ENCODE data around the gene TBC1D14.
"Not testable (repeated sequence)": the region's sequence is repeated elsewhere in the genome, so short reads cannot be mapped to it uniquely, and the experiment has no call there.

The TBC1D14 gene

GRCh38 chr4:6956434-6957147 is 47.0 kb downstream of the TBC1D14 start:
- no peak for DNase-seq

GRCh38 chr4:6957148-6957520 is 47.5 kb downstream of the TBC1D14 start:
- no peak for DNase-seq

DNA sequence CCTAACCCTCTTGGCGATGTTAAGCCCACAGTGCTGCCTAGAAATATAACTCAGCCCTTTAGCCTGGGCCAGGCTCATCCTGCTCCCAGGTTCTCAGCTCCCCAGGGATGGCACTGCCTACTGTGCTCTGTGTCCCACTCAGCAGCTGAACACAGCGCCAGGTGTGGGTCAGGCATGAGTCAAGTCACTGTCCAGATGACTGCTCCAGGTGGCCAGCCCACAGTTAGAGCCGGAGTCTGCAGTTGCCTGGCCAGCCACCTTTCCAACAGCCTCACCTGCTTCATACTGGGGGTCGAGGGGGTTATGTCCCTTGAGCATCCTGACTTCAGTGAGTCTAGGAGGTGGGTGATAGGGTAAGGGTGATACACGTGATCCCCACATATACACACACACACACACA is 48.4 kb downstream of the TBC1D14 start:
- DNase-seq = no peak

DNA sequence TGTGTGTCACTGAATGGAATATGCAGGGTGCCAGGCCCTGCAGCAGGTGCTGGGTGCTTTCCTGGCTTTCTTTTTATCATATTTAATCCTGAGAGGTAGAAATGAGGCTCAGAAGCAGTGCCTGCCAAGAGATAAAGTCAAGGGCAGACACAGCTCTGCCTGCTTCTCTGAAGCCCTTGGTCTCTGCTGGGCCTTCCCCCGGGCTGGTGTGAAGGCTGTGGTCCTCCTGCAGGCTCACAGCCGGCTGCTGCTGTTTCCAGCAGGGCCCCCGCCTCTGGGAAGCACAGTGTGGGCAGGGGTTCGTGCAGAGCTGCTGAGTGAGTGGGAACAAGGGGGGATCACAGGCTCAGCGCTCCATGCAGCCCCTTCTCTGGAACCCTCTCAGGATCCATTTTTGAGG is 49.6 kb downstream of the TBC1D14 start:
- no peak for DNase-seq

GRCh38 chr4:6960154-6960553 is 50.5 kb downstream of the TBC1D14 start:
- DNase-seq = no peak

- DNase-seq = no peak
These were observed 51.2 kb downstream of the TBC1D14 start for GRCh38 chr4:6960628-6961412.

- no peak for DNase-seq
These were observed 52.0 kb downstream of the TBC1D14 start for GRCh38 chr4:6961496-6962210.

DNA sequence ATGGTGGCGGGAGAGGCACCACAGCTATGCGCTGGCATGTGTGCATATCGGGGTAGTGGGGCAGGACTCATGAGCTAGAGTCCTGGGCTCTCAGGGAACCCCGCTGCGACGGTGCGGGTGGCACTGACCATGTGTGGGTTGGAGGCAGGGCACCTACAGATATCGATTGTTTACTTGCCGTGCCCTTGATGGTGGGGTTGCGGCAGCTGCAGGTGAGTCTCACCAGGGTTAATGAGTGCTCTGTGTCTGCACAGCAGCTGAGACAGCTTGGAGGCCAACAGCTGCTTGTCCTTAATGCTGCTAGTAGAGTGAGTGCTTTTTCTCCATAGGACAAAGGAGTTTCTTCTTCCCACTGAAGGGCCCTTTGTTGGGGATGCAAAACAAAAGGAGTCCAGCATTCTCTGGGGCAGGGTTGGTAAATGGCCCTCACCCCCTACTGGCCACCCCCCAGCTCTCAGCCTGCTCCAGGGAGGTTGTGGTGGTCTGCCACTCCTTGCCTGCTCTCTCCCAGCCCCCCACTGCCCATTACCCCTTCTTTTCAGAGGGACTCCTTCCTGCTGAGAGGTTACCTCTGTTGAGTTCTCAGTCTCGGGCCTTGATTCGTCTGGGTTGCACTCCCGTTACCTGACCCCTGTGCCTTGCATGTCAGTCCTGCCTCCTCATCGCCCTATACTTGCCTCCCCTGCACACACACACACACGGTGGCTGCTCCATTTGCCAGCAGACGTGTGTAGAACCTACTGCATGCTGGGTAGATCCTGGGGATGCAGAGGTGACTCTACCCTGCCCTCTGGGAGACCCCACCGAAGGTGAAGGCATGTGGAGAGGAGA is 52.8 kb downstream of the TBC1D14 start:
- DNase-seq = no peak

DNA sequence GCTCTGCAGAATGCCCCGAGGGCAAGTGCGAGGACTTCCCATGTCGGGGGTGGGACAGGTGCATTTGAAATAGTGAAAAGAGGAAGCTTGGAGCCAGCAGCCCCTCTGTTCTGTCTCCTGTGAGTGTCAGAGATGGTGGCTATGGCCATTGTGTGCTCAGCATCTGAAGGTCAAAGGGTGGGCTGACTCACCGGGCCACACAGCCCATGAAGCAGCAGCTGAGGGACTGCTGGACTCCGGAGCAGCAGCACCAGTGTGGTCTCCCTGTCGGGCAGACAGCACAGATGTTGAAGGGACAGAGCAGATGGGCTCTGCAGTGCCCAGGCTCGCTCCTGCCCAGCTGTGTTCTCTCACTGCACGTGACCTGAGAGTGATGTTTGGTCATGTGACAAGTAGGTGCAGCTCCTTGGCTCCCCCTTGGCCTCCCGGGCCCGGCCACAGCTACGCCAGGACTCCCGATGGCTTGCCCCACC is 53.5 kb downstream of the TBC1D14 start:
- DNase-seq = no peak

GRCh38 chr4:6964858-6965257 is 55.2 kb downstream of the TBC1D14 start:
- DNase-seq = no peak

DNA sequence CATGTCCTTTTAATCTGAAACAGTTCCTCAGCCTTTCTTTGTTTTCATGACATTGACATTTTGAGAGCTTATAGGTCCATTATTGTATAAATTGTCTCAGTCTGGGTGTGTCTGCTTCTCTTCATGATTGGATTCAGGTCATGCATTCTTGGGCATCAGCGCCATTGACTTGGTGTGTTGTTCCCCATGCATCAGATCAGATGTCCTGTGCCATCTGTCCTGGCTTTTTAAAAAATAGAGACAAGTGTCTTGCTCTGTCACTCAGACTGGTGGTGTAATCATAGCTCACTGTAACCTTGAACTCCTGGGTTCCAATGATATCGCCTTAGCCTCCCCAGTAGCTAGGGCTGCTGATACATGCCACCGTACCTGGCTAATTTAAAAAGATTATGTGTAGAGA is 55.7 kb downstream of the TBC1D14 start:
- no peak for DNase-seq

DNA sequence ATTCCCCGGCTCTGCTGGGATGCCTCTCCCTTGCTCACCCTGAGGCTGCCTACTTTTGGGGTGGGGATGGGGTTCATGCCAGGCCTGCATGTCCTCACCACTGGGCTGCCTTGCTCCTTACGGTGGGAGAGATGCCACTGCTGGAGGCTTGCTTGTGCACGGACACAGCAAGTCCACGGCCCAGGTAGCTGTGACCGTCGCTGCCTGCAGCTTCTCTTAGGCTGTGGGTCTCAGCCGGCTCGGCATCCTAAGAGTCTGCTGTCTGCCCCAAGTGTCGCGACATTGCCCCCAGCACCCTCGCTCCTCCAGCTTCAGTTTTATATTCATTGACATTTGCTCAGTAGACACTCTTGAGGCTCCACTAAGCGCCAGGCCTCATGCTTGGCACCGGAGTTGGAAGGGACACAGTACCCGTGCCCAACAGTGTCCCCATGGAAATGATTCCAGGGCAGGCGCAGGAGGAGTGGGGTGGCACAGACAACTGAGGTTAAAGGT is 58.3 kb downstream of the TBC1D14 start:
- no peak for DNase-seq

DNA sequence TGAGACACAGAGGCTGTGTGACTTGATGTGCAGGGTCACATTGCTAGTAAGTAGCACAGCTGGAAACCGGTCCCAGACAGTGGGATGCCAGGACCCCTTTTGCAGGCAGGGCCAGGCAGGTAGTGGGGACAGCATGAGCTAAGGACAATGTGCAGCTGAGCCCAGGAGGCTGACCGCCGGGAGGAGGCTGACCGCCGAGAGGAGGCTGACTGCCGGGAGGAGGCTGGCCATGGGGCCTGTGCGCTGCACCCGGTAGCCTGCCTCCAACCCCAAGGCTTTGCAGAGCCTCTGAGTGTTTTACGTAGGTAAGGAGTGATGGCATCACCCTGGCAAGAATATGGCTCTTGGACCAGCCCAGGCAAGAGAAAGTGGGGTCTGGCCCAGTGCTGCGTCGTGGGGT is 58.9 kb downstream of the TBC1D14 start:
- DNase-seq = no peak

- no peak for DNase-seq
These were observed 60.5 kb downstream of the TBC1D14 start for GRCh38 chr4:6969826-6970800.

DNA sequence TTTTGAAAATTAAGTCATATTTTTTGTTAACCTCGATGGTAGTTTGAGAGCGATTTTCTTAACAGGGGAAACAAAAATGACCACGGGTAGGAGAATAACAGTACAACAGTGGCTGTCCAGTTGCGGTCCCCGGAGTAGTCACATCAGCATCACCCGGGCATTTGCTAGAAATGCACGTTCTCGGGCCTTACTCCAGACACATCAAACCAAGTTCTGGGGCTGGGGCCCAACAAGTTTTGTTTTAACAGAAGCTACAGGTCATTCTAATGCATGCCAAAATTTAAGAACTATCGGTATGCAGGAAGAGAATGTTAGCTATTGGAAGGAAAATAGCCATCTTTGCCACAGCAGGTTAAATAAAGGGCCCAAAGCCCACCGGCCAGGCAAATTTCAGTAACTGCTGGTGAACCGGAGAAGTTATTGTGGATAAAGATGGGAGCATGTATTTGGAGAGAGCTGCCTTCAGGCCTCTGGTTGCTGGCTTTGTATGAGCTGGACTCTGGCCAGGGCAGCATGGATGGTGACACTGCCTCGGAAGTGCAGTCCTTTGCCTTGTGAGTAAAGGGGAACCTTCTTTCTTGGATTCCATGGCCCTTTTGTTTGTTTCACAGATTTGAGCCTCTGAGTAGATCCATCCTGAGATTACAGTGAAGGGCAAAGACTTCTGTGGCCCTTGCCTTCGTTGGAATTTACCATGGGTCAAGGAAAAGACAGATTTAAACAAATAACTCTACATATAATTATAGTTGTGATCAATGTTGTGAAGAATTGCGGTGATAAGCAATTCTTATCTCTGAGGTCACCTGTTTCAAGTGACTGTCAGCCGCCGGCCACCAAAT is 62.1 kb downstream of the TBC1D14 start:
- DNase-seq = no peak

DNA sequence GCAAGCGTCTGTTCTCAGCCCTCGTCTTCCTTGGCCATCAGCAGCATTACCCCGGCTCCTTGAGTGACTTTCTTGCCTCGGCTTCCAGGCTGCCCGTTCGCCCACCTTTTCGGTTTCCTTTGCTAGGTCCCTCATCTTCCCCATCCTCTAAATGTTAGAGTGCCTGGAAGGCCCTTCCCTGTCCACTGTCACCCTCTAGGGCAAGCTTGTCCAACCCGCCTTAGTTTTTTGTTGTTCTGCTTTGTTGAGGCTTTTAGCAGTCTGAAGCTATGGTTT is 62.7 kb downstream of the TBC1D14 start:
- no peak for DNase-seq

- DNase-seq = no peak
These were observed 63.3 kb downstream of the TBC1D14 start for GRCh38 chr4:6972911-6973310.

DNA sequence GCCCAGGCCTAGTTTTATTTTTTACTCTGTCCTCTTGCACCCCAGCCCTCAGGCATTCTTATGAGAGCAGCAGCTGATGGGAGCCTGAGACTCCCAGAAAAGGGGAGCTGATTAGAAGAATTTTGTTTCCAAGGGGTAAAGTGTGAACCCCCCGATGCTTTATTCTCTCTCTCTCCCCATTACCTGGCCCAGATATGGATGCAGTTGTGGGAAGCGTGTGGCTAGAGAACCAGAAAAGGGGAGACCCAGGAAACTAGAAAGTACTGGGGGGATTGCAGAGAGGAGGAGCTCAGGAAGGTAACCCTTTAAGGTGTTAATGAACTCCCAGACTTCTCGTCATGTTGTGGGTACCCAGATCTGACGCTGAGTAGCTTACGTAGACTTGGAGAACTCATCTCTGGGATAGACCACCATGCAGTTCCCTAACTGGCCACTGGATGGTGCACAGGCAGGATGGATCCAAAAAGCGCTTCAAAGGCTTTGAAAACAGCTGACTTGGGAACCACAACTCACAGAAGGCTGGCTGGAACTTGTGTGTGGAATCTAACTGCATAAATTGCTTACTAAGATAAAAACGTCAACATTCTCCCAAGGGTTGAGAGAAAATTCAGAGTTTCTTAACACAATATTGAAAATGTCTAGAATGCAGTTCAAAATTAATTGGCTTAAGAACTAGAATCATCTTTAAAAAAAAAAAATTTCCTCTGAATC is 64.7 kb downstream of the TBC1D14 start:
- DNase-seq = peak; percentile 26

DNA sequence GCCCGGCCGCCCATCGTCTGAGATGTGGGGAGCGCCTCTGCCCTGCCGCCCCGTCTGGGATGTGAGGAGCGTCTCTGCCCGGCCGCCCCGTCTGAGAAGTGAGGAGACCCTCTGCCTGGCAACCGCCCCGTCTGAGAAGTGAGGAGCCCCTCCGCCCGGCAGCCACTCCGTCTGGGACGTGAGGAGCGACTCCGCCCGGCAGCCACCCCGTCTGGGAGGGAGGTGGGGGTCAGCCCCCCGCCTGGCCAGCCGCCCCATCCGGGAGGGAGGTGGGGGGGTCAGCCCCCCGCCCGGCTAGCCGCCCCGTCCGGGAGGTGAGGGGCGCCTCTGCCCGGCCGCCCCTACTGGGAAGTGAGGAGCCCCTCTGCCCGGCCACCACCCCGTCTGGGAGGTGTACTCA is 68.2 kb downstream of the TBC1D14 start:
- DNase-seq = not testable (repeated sequence)

DNA sequence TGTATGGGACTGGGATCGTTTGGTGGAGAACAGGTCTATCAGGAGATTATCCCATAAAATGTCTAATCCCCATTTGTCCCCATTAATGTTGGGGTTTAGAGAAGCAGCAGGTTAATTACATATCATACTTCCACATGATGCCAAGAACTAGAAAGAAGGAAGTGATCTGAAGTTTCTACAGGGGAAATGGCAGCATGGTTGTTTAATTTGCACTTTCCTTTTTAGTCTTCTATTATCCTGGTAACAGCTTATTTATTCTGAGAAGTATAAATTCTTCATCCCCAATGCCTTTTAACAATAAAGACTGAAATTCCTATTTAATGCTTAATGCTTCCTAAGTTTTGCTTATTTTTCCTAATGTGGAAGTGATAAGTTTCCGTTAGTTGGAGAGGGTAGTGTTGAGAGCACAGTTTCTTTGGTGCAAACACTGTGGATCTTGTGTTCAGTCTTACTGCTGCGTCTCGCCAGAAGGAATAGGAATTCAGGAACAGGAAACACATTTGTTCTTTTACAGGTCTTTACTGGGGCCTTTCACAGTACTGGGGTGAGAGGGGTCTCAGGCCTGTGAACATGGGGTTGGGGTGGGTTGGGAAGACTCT is 74.0 kb downstream of the TBC1D14 start:
- DNase-seq = no peak
